KMS-11 (cell line): ENCODE results near the gene IGSF11.
A peak's percentile ranks its signal among the peaks of the same experiment; 100 is the strongest.

Experiments used
- H2AFZ ChIP-seq: fragments of 200-600 bp; sonication (generic); 2 replicates; pipeline ENCODE4 v1.6.1; 2016; ENCODE audit warnings: antibody characterized with exemption, mixed run types, low read depth
- H3K27ac ChIP-seq: fragments of 200-600 bp; sonication (generic); 2 replicates; pipeline ENCODE4 v1.6.1; 2016; ENCODE audit warnings: mild to moderate bottlenecking, mixed run types
- H3K27me3 ChIP-seq: fragments of 200-600 bp; sonication (generic); 2 replicates; pipeline ENCODE4 v1.6.1; 2017; ENCODE audit warnings: mild to moderate bottlenecking, low read depth, mixed run types, moderate library complexity; ENCODE audit not compliant: insufficient read depth
- H3K36me3 ChIP-seq: fragments of 200-600 bp; sonication (generic); 2 replicates; pipeline ENCODE4 v1.6.1; 2017; ENCODE audit warnings: mild to moderate bottlenecking, mixed run types; ENCODE audit not compliant: insufficient read depth
- H3K4me1 ChIP-seq: fragments of 200-600 bp; sonication (generic); 2 replicates; pipeline ENCODE4 v1.6.1; 2016; ENCODE audit warnings: mild to moderate bottlenecking, low read depth, mixed run types; ENCODE audit not compliant: poor library complexity, severe bottlenecking
- H3K4me2 ChIP-seq: fragments of 200-600 bp; sonication (generic); 2 replicates; pipeline ENCODE4 v1.7.0; 2016; ENCODE audit warnings: mild to moderate bottlenecking, mixed run types
- H3K4me3 ChIP-seq: fragments of 200-600 bp; sonication (generic); IDR thresholded peaks from 2 replicates; pipeline ENCODE4 v1.6.1; 2017; ENCODE audit warnings: low read depth, low read length, mixed read lengths; ENCODE audit not compliant: insufficient read depth
- H3K79me2 ChIP-seq: fragments of 200-600 bp; sonication (generic); 2 replicates; pipeline ENCODE4 v1.6.1; 2016; ENCODE audit warnings: low read depth, mixed run types; ENCODE audit not compliant: insufficient read depth
- H3K9ac ChIP-seq: fragments of 200-600 bp; sonication (generic); 2 replicates; pipeline ENCODE4 v1.6.1; 2016; ENCODE audit warnings: mild to moderate bottlenecking, mixed run types
- H4K20me1 ChIP-seq: fragments of 200-600 bp; sonication (generic); 2 replicates; pipeline ENCODE4 v1.6.1; 2016; ENCODE audit warnings: mild to moderate bottlenecking, mixed run types; ENCODE audit not compliant: insufficient read depth
- TF ChIP-seq, protein P1 (sequence below): fragments of 200-600 bp; sonication (generic); conservative IDR thresholded peaks from 2 replicates; pipeline ENCODE4 v1.6.1; 2017; ENCODE audit warnings: low read depth, mild to moderate bottlenecking, antibody characterized with exemption, low read length, moderate library complexity, mixed read lengths

IGSF11 gene

DNA sequence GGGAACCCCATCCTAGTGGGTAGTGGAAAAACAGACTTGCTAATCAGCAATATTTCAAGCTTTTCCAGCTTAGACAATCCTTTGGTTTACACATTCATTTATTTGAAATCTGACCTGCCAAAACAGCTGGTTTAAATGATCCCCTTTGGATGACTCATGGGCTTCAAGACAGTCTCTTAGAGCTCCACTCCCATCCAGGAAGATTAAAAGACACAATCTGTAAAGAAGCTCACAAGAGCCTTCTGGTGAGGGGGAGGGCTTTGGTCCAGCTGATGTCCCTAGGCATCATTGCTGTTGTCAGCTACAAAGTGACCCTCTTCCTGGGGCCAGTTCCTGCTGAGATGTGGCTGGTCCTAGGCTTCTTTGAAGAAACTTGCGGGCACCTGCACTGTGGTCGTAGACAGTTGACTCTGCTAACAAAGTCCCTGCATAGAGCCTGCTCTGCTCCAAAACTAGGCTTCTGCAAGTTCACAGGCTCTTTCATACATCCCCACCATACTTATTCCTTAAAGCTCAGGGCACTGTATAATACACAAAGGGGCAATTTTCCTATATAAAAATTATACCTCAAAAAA is 73.7 kb downstream of the IGSF11 start:
- Histone ChIP-seq H3K4me1 (no peaks in the 10 kb centered on the region), H3K79me2 (no peaks in the 10 kb centered on the region), H4K20me1 (no peaks in the 10 kb centered on the region), H3K27ac (no peak overlapping the region), H3K27me3 (no peaks in the 10 kb centered on the region), H3K4me2 (no peak overlapping the region), H3K9ac (no peak overlapping the region), H3K36me3 (no peaks in the 10 kb centered on the region), H3K4me3 (no peak overlapping the region), H2AFZ (no peak overlapping the region)
- TF ChIP-seq, protein P1, sequence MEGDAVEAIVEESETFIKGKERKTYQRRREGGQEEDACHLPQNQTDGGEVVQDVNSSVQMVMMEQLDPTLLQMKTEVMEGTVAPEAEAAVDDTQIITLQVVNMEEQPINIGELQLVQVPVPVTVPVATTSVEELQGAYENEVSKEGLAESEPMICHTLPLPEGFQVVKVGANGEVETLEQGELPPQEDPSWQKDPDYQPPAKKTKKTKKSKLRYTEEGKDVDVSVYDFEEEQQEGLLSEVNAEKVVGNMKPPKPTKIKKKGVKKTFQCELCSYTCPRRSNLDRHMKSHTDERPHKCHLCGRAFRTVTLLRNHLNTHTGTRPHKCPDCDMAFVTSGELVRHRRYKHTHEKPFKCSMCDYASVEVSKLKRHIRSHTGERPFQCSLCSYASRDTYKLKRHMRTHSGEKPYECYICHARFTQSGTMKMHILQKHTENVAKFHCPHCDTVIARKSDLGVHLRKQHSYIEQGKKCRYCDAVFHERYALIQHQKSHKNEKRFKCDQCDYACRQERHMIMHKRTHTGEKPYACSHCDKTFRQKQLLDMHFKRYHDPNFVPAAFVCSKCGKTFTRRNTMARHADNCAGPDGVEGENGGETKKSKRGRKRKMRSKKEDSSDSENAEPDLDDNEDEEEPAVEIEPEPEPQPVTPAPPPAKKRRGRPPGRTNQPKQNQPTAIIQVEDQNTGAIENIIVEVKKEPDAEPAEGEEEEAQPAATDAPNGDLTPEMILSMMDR = no peak

DNA sequence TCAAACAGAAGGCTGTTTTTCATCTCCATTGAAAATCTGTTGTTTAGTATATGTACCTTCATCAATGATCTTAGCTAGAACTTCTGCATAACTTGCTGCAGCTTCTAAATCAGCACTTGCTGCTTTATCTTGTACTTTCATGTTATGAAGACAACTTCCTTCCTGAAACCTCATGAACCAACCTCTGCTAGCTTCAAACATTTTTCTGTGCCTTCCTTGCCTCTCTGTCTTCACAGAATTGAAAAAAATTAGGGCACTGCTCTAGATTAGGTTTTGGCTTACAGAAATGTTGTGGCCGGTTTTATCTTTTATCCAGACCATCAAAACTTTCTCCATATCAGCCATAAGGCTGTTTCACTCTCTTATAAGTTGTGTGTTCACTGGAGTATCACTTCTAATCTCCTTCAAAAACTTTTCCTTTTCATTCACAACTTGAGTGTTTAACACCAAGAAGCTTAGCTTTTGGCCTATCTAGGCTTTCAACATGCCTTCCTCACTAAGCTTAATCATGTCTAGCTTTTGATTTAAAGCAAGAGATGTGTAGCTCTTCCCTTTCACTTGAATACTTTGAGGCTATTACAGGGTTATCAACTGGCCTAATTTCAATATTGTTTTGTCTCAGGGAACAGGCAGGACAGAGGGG is 78.6 kb downstream of the IGSF11 start:
- H3K4me1 ChIP-seq = no peaks in the 10 kb centered on the region
- H3K4me3 ChIP-seq = no peak overlapping the region
- H3K4me2 ChIP-seq = no peak overlapping the region
- H3K27ac ChIP-seq = no peak overlapping the region
- H2AFZ ChIP-seq = no peak overlapping the region
- no peaks in the 10 kb centered on the region for H3K79me2 ChIP-seq
- no peaks in the 10 kb centered on the region for H3K27me3 ChIP-seq
- no peaks in the 10 kb centered on the region for H3K36me3 ChIP-seq
- H3K9ac ChIP-seq = no peak overlapping the region
- TF ChIP-seq, protein P1 = no peak
- no peaks in the 10 kb centered on the region for H4K20me1 ChIP-seq

DNA sequence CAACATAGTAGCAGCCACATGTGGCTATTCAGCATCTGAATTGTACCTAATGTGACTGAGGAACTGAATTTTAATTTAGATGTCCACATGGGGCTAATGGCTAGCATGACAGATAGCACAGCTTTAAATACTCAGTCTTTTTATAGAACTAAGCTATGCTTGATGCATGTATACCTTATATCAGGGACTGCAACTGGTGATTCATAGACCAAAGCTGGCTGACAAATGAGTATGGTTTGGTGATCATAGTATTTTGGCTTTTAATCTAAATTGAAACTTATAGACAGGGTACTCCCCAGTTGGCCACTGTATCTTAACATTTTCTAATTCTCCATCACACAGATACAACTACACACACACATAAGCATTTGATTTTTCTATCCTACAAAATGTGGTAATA is 83.6 kb downstream of the IGSF11 start:
- H3K9ac ChIP-seq = no peak overlapping the region
- H3K4me3 ChIP-seq = no peak overlapping the region
- no peak overlapping the region for H3K27ac ChIP-seq
- no peak overlapping the region for H2AFZ ChIP-seq
- no peaks in the 10 kb centered on the region for H3K36me3 ChIP-seq
- TF ChIP-seq, protein P1 = no peak
- H3K27me3 ChIP-seq = no peaks in the 10 kb centered on the region
- H3K79me2 ChIP-seq = no peaks in the 10 kb centered on the region
- H4K20me1 ChIP-seq = no peaks in the 10 kb centered on the region
- peaks cover 17% of the 10 kb centered on the region for H3K4me1 ChIP-seq
- H3K4me2 ChIP-seq = no peak overlapping the region

DNA sequence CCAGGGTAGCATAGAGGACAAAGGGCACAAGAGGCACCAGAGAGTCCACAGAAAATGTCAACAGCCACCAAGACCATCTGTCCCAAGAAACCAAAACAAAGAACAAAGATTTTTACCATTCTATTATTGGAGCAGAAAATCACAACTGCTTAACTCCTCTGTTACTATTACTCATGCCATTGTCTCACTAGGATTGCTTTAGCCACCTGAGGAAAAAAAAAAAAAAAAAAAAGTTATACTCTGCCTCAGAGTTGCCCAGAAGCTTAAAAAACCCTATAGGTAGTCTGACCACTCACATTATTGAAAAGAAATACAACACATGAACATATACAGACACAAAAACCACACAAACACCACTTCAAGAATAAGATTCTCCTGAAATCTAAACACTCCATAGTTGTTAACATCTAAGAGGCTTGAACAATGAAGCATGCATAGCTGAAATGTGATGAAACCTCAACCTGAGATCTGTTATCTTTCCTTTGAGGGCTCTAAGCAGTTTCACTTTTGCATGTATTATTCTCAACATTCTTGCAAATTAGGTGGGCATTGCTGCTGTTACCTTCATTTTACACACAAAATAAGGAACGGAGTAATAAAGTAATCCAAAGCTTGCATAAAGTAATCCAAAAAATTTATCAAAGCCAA is 85.4 kb downstream of the IGSF11 start:
- Histone ChIP-seq H3K36me3 (no peaks in the 10 kb centered on the region), H2AFZ (no peak overlapping the region), H3K27me3 (no peaks in the 10 kb centered on the region), H3K4me2 (peak overlapping the region; percentile 36), H3K9ac (no peak overlapping the region), H3K4me1 (peaks cover 17% of the 10 kb centered on the region), H3K4me3 (no peak overlapping the region), H3K27ac (no peak overlapping the region; the same call in 1 of the 2 replicates), H4K20me1 (no peaks in the 10 kb centered on the region), H3K79me2 (no peaks in the 10 kb centered on the region)
- TF ChIP-seq, protein P1 = no peak
